ENCODE data around the gene C1orf216. TPM values are rescaled to one million over a fixed set of nuclear protein-coding genes. Genes with fewer than 3 reads are reported as not detected.

Gene C1orf216
- total and polyA plus RNA-seq, 2 of the 4 experiments (the other 2 are of a cell fraction), result 13.4 to 16.7 TPM

- Histone ChIP-seq H2AFZ (replicated peaks; ENCODE audit: low read length, poor library complexity) (no peak overlapping the region), H4K20me1 (ENCODE audit: insufficient read depth, low read length) (no peaks in the 10 kb centered on the region), H3K36me3 (ENCODE audit: control insufficient read depth, insufficient read depth, low read length) (no peaks in the 10 kb centered on the region), H3K56ac (ENCODE audit: extremely low read depth, insufficient read depth, low read length) (no peak overlapping the region), H3K79me1 (ENCODE audit: low read depth in 1 of 2, low read length in 2 of 2) (no peaks in the 10 kb centered on the region), H2BK120ac (ENCODE audit: low read depth, low read length) (no peak overlapping the region), H4K8ac (ENCODE audit: low read depth in 2 of 2, low read length in 2 of 2) (no peak overlapping the region), H3K9me3 (ENCODE audit: control insufficient read depth, insufficient read depth, low read length) (no peaks in the 10 kb centered on the region), H3K27ac (ENCODE audit: insufficient read depth, low read length) (no peak overlapping the region), H3K4me2 (ENCODE audit: low read depth, low read length) (no peak overlapping the region), H2AK5ac (ENCODE audit: low read depth, low read length) (no peak overlapping the region), H3K18ac (ENCODE audit: low read depth, low read length) (no peak overlapping the region), H3K27me3 (ENCODE audit: control insufficient read depth, insufficient read depth, low read length) (peaks cover 16% of the 10 kb centered on the region), H2BK5ac (ENCODE audit: low read depth, low read length, poor library complexity, severe bottlenecking) (no peak overlapping the region), H4K5ac (ENCODE audit: low read depth, low read length) (no peak overlapping the region), H3K4me1 (ENCODE audit: control insufficient read depth, insufficient read depth, low read length) (no peaks in the 10 kb centered on the region), H3K9ac (ENCODE audit: low read depth, low read length) (no peak overlapping the region), H3K14ac (replicated peaks; ENCODE audit: low read depth, low read length) (no peak overlapping the region), H2AK9ac (replicated peaks; ENCODE audit: low read depth, low read length, poor library complexity) (no peak overlapping the region), H3K23ac (ENCODE audit: low read depth, low read length) (no peak overlapping the region), H3K4ac (ENCODE audit: low read depth, low read length) (no peak overlapping the region), H4K91ac (ENCODE audit: insufficient read depth, low read depth, low read length) (no peak overlapping the region), H2BK20ac (ENCODE audit: low read depth, low read length) (no peak overlapping the region), H3K9me1 (ENCODE audit: insufficient read depth, low read length) (no peaks in the 10 kb centered on the region), H2BK15ac (ENCODE audit: low read depth, low read length) (no peak overlapping the region), H3K4me3 (ENCODE audit: insufficient read depth, low read depth, low read length) (no peak overlapping the region)
- intact Hi-C loops (cut with micrococcal nuclease), result no loop called here
- no peak for DNase-seq
- POLR2A ChIA-PET (ENCODE audit: unreplicated experiment), result no interaction called here
- dilution Hi-C loops (cut with HindIII; ENCODE audit: low sequenced_read_pairs, unreplicated experiment), result no loop called here
- in situ Hi-C loops (cut with MboI; ENCODE audit: low sequenced_read_pairs), result no loop called here
- TF ChIP-seq MAZ (IDR thresholded peaks at IDR 0.05; ENCODE audit: borderline replicate concordance, low read depth, low read length) (no peak), CHD1 (IDR thresholded peaks at IDR 0.05; ENCODE audit: low read depth, low read length) (no peak), RCOR1 (IDR thresholded peaks at IDR 0.05; ENCODE audit: insufficient replicate concordance, low read length) (no peak), ELK1 (IDR thresholded peaks at IDR 0.05; ENCODE audit: borderline replicate concordance, low read depth, low read length) (no peak), SMC3 (IDR thresholded peaks at IDR 0.05; ENCODE audit: low read depth, low read length) (no peak), CEBPB (IDR thresholded peaks at IDR 0.05; ENCODE audit: low read depth, low read length) (no peak), RFX5 (IDR thresholded peaks at IDR 0.05; ENCODE audit: low read depth, low read length) (no peak), MXI1 (IDR thresholded peaks at IDR 0.05; ENCODE audit: borderline replicate concordance, low read depth, low read length) (no peak), BHLHE40 (IDR thresholded peaks at IDR 0.05; ENCODE audit: low read depth, low read length) (no peak), CTCF (conservative IDR thresholded peaks at IDR 0.05; ENCODE audit: low read depth, low read length) (no peak), FOS (IDR thresholded peaks at IDR 0.05; ENCODE audit: low read depth, low read length) (no peak), MAFK (IDR thresholded peaks at IDR 0.05; ENCODE audit: low read depth, low read length) (no peak), RAD21 (IDR thresholded peaks at IDR 0.05; ENCODE audit: low read length) (no peak), POLR2A (IDR thresholded peaks at IDR 0.05; ENCODE audit: low read depth, low read length) (no peak), USF2 (IDR thresholded peaks at IDR 0.05; ENCODE audit: low read depth, low read length) (no peak), NFE2L2 (IDR thresholded peaks at IDR 0.05; ENCODE audit: low read depth, low read length) (no peak)
- ATAC-seq (ENCODE audit: low read depth), result no peak
- CTCF ChIA-PET, result no interaction called here
- WGBS, 2 experiments (ENCODE audit: extremely low coverage in 2 of 2, insufficient read length in 1 of 2), result 40% methylated on average over 1 of the region's 5 CpGs; no CpG with 5 or more reads in 1 of the 2 experiments
- BruUV-seq (replicated peaks), result no TSS peak
These were observed 50.2 kb downstream of the C1orf216 start for GRCh38 chr1:35668506-35668905.
